Measurements from ENCODE around the gene RNASET2. TPM values are rescaled to one million over a fixed set of nuclear protein-coding genes. Genes with fewer than 3 reads are reported as not detected.

Gene RNASET2
- total and polyA plus RNA-seq, 10 of the 15 experiments (the other 5 are each of a cell fraction or from before 2014, with no cell fraction given), result 5.5 to 225 (median 50.2) TPM

DNA sequence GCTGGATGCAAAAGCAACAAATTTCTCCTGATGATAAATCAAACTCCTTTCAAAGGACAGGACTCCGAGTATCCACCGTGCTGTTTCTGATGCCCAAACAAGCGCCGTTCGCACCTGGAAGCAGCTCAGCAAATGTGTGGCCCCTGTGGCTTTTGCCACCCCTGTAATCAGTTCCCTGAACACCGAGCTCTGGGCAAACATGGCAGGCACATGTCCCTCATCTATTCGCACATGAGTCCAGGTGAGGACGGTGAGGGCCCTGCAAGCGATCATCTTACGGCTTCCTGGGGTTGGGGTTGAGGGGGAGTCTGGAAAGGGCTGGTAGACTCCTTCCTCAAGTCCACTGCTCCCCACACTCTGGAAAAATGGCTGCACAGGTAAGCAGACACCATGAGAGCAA, 23.7 kb downstream of the RNASET2 start:
- H3K9me3 ChIP-seq (replicated peaks; ENCODE audit: control insufficient read depth, insufficient read depth, low read length), result no peaks in the 10 kb centered on the region
- ATAC-seq (no peak), FAIRE-seq (no peak), DNase-seq (ENCODE audit: low read depth, low spot score) (no peak)
- no peak overlapping the region for H3K4me3 ChIP-seq
- H3K9ac ChIP-seq (ENCODE audit: control insufficient read depth, insufficient read depth, low read length), result no peak overlapping the region
- H3K4me2 ChIP-seq (ENCODE audit: control insufficient read depth, insufficient read depth), result no peak overlapping the region
- no peaks in the 10 kb centered on the region for H3K4me1 ChIP-seq (ENCODE audit: control insufficient read depth, insufficient read depth, low read length)
- intact Hi-C loops (cut with micrococcal nuclease; ENCODE audit: unreplicated experiment) (no loop called here), in situ Hi-C loops (cut with MboI) (no loop called here)
- no peaks in the 10 kb centered on the region for H3K27me3 ChIP-seq (replicated peaks in 1 of 2; ENCODE audit: control insufficient read depth in 2 of 2, insufficient read depth in 2 of 2, low read length in 1 of 2)
- H2AFZ ChIP-seq (ENCODE audit: control insufficient read depth, low read depth, low read length), result no peak overlapping the region
- TSS peak; percentile 29 for BruUV-seq (replicated peaks)
- no peak overlapping the region for H3K27ac ChIP-seq (ENCODE audit: control insufficient read depth, insufficient read depth)
- ChIA-PET RAD21 (ENCODE audit: unreplicated experiment) (no interaction called here), POLR2A (no interaction called here), SMC1A (ENCODE audit: uncharacterized antibody, unreplicated experiment) (interaction anchor here (1.4 kb wide), 1 partner anchor 19 kb away, joined by 4 read pairs; no protein-coding TSS in a partner anchor), CTCF (no interaction called here)
- WGBS (ENCODE audit: insufficient coverage, insufficient replicate concordance, low lambda C conversion rate, missing lambda C conversion rate), result 99% methylated on average over 10 of the region's 10 CpGs
- no peaks in the 10 kb centered on the region for H3K79me2 ChIP-seq (ENCODE audit: control insufficient read depth, insufficient read depth, low read length)
- TF ChIP-seq SRF (IDR thresholded peaks at IDR 0.05; ENCODE audit: low read depth in 2 of 2, low read length in 2 of 2), result no peak
- TF ChIP-seq CBFB (IDR thresholded peaks at IDR 0.05; ENCODE audit: low read depth), result no peak
- TF ChIP-seq SUZ12 (IDR thresholded peaks at IDR 0.05; ENCODE audit: unreplicated experiment), result no peak
- no peak for TF ChIP-seq NFYB (IDR thresholded peaks at IDR 0.05; ENCODE audit: insufficient read depth, low read depth, low read length)
- no peak for TF ChIP-seq NR2C1 (IDR thresholded peaks at IDR 0.05)
- peaks cover 3% of the 10 kb centered on the region; the same call in 1 of the 2 replicates for H4K20me1 ChIP-seq (ENCODE audit: control insufficient read depth, insufficient read depth)
- H3K36me3 ChIP-seq (ENCODE audit: control insufficient read depth in 2 of 2, insufficient read depth in 2 of 2, low read length in 1 of 2), result peaks cover 38 to 58% of the 10 kb centered on the region in 2 experiments

GRCh38 chr6:166932116-166932515, 24.2 kb downstream of the RNASET2 start:
- Histone ChIP-seq H3K9me3 (replicated peaks; ENCODE audit: control insufficient read depth, insufficient read depth, low read length) (no peaks in the 10 kb centered on the region), H3K4me2 (ENCODE audit: control insufficient read depth, insufficient read depth) (no peak overlapping the region), H3K9ac (ENCODE audit: control insufficient read depth, insufficient read depth, low read length) (no peak overlapping the region), H2AFZ (ENCODE audit: control insufficient read depth, low read depth, low read length) (no peak overlapping the region), H3K4me1 (ENCODE audit: control insufficient read depth, insufficient read depth, low read length) (no peaks in the 10 kb centered on the region), H3K27ac (ENCODE audit: control insufficient read depth, insufficient read depth) (no peak overlapping the region), H3K27me3 (replicated peaks in 1 of 2; ENCODE audit: control insufficient read depth in 2 of 2, insufficient read depth in 2 of 2, low read length in 1 of 2) (no peaks in the 10 kb centered on the region), H4K20me1 (ENCODE audit: control insufficient read depth, insufficient read depth) (peaks cover 3% of the 10 kb centered on the region; the same call in 1 of the 2 replicates), H3K36me3 (ENCODE audit: control insufficient read depth in 2 of 2, insufficient read depth in 2 of 2, low read length in 1 of 2) (peaks cover 37 to 58% of the 10 kb centered on the region in 2 experiments), H3K4me3 (no peak overlapping the region), H3K79me2 (ENCODE audit: control insufficient read depth, insufficient read depth, low read length) (no peaks in the 10 kb centered on the region)
- in situ Hi-C loops (cut with MboI) (no loop called here), intact Hi-C loops (cut with micrococcal nuclease; ENCODE audit: unreplicated experiment) (no loop called here)
- RAD21 ChIA-PET (ENCODE audit: unreplicated experiment), result no interaction called here
- DNase-seq (ENCODE audit: low read depth, low spot score), result no peak
- BruUV-seq (replicated peaks), result no TSS peak
- 96% methylated on average over 6 of the region's 6 CpGs for WGBS (ENCODE audit: insufficient coverage, insufficient replicate concordance, low lambda C conversion rate, missing lambda C conversion rate)
- POLR2A ChIA-PET, result interaction anchor here (0.6 kb wide), 1 partner anchor 17 kb away, joined by 12 read pairs; no protein-coding TSS in a partner anchor
- FAIRE-seq, result no peak
- ATAC-seq, result no peak
- CTCF ChIA-PET, result interaction anchor here (0.9 to 1.0 kb wide), 2 partner anchors 22 to 57 kb away, joined by 3 to 4 read pairs; no protein-coding TSS in a partner anchor
- SMC1A ChIA-PET (ENCODE audit: uncharacterized antibody, unreplicated experiment), result no interaction called here
- TF ChIP-seq BRCA1 (IDR thresholded peaks at IDR 0.05; ENCODE audit: low read depth, low read length) (no peak), HDGF (IDR thresholded peaks at IDR 0.05) (no peak), RFX5 (IDR thresholded peaks at IDR 0.05; ENCODE audit: low read depth, low read length) (no peak), CHD1 (IDR thresholded peaks at IDR 0.05; ENCODE audit: low read depth, low read length) (no peak), IKZF2 (IDR thresholded peaks at IDR 0.05) (no peak), SMC3 (IDR thresholded peaks at IDR 0.05; ENCODE audit: borderline replicate concordance, low read length) (no peak), BACH1 (IDR thresholded peaks at IDR 0.05; ENCODE audit: borderline replicate concordance) (no peak), NR2C1 (IDR thresholded peaks at IDR 0.05) (no peak)
- TF ChIP-seq, protein P1, sequence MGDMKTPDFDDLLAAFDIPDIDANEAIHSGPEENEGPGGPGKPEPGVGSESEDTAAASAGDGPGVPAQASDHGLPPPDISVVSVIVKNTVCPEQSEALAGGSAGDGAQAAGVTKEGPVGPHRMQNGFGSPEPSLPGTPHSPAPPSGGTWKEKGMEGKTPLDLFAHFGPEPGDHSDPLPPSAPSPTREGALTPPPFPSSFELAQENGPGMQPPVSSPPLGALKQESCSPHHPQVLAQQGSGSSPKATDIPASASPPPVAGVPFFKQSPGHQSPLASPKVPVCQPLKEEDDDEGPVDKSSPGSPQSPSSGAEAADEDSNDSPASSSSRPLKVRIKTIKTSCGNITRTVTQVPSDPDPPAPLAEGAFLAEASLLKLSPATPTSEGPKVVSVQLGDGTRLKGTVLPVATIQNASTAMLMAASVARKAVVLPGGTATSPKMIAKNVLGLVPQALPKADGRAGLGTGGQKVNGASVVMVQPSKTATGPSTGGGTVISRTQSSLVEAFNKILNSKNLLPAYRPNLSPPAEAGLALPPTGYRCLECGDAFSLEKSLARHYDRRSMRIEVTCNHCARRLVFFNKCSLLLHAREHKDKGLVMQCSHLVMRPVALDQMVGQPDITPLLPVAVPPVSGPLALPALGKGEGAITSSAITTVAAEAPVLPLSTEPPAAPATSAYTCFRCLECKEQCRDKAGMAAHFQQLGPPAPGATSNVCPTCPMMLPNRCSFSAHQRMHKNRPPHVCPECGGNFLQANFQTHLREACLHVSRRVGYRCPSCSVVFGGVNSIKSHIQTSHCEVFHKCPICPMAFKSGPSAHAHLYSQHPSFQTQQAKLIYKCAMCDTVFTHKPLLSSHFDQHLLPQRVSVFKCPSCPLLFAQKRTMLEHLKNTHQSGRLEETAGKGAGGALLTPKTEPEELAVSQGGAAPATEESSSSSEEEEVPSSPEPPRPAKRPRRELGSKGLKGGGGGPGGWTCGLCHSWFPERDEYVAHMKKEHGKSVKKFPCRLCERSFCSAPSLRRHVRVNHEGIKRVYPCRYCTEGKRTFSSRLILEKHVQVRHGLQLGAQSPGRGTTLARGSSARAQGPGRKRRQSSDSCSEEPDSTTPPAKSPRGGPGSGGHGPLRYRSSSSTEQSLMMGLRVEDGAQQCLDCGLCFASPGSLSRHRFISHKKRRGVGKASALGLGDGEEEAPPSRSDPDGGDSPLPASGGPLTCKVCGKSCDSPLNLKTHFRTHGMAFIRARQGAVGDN (IDR thresholded peaks at IDR 0.05), result no peak
- TF ChIP-seq, protein P2, sequence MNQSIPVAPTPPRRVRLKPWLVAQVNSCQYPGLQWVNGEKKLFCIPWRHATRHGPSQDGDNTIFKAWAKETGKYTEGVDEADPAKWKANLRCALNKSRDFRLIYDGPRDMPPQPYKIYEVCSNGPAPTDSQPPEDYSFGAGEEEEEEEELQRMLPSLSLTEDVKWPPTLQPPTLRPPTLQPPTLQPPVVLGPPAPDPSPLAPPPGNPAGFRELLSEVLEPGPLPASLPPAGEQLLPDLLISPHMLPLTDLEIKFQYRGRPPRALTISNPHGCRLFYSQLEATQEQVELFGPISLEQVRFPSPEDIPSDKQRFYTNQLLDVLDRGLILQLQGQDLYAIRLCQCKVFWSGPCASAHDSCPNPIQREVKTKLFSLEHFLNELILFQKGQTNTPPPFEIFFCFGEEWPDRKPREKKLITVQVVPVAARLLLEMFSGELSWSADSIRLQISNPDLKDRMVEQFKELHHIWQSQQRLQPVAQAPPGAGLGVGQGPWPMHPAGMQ (IDR thresholded peaks at IDR 0.05; ENCODE audit: borderline replicate concordance), result no peak

Measured in GM12878 (cell line).